ENCODE measurements around the gene RNF43.

RNF43 gene

DNA sequence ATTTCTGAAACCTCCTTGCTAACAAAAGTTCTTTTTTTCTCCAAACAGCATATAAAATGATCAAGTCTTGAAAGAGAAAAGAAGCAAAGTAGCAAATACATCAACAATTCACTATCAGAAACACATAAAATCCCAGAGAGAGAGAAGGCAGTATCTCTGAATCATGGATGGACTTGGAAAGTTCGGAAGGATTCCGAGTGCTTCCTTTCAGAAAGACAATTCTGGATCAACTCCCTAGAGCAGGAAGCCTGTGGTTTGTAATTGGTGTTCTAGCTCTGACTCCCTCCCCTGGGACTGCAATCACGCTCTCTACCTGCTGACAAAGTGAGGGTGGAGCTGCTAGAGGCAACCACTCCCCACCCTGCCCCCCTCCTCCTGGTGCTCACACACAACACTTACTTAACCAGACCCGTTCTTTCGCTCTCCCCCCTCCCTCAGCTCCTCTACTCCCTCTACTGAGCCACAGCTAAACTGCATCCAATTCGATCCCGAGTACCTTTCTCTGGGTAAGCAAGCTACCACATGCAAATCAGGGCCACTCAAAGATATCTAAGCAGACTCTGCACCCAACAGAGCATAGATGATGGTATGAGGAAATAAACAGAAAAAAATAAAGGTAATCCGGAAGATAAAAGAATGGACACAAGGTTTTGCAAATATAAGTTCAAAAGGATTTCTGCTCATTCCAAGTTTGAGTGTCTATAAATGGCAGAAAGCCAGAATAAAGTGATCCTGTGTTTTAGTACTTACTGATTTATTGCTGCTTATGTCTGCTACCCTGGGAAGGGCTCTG is at the start of gene RNF43:
Gene RNF43, minus strand, starts transcription at position 235 of the 793 bp plus-strand sequence. CDS start 1,957 bp downstream, outside the sequence.
- H3K27ac Mint-ChIP-seq = peak within 1 kb of the TSS; percentile 69
- peaks cover 1% of the 10 kb centered on the region for H3K36me3 Mint-ChIP-seq (ENCODE audit: low read depth)
- peak; percentile 82 for DNase-seq
- H3K9me3 Mint-ChIP-seq = no peaks in the 10 kb centered on the region
- peaks cover 38% of the 10 kb centered on the region for H3K4me1 Mint-ChIP-seq (ENCODE audit: low read depth)
- peak within 1 kb of the TSS; percentile 9 for H3K4me3 Mint-ChIP-seq
- no peaks in the 10 kb centered on the region for H3K27me3 Mint-ChIP-seq

DNA sequence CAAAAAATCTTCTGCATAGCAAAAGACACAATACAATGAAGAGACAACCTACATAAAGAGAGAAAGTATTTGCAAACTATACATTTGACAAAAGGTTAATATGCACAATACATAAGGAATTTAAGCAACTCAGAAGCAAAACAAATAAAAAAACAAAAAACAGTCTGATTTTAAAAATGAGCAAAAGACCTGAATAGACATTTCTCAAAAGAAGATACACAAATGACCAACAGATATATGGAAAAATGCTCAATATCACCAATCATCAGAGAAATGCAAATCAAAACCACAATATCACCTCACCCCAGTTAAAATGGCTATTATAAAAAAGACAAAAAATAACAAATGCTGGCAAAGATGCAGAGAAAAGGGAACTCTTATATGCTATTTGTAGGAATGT is 38.2 kb upstream of the RNF43 start:
- H3K27me3 Mint-ChIP-seq = no peaks in the 10 kb centered on the region
- H3K4me3 Mint-ChIP-seq = no peak overlapping the region
- H3K9me3 Mint-ChIP-seq = no peaks in the 10 kb centered on the region
- H3K36me3 Mint-ChIP-seq (ENCODE audit: low read depth) = peaks cover 13% of the 10 kb centered on the region
- H3K27ac Mint-ChIP-seq = no peak overlapping the region
- no peak for DNase-seq
- no peaks in the 10 kb centered on the region for H3K4me1 Mint-ChIP-seq (ENCODE audit: low read depth)

DNA sequence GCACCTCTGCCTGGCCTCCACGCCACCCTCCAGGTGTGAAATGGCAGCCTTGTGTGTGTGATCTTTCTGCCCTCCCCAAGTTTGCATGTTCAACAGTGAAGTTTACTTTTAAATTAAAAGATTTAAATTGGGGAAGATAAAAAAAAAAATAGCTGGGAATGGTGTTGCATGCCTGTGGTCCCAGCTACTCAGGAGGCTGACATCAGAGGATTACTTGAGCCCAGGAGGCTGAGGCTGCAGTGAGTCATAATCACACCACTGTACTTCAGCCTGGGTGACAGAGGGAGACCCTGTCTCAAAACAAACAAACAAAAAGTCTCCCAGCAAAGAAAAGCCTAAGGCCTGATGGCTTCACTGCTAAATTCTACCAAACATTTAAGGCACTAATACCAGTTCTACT is 35.4 kb upstream of the RNF43 start:
- H3K27ac Mint-ChIP-seq = no peak overlapping the region
- no peaks in the 10 kb centered on the region for H3K9me3 Mint-ChIP-seq
- no peaks in the 10 kb centered on the region for H3K27me3 Mint-ChIP-seq
- no peak for DNase-seq
- peaks cover 13% of the 10 kb centered on the region for H3K36me3 Mint-ChIP-seq (ENCODE audit: low read depth)
- H3K4me1 Mint-ChIP-seq (ENCODE audit: low read depth) = no peaks in the 10 kb centered on the region
- no peak overlapping the region for H3K4me3 Mint-ChIP-seq

GRCh38 chr17:58447039-58447975 is 30.0 kb upstream of the RNF43 start:
- no peak overlapping the region for H3K4me3 Mint-ChIP-seq
- DNase-seq = peak; percentile 70
- no peaks in the 10 kb centered on the region for H3K27me3 Mint-ChIP-seq
- H3K27ac Mint-ChIP-seq = no peak overlapping the region
- peaks cover 5% of the 10 kb centered on the region for H3K36me3 Mint-ChIP-seq (ENCODE audit: low read depth)
- no peaks in the 10 kb centered on the region for H3K9me3 Mint-ChIP-seq
- H3K4me1 Mint-ChIP-seq (ENCODE audit: low read depth) = peaks cover 6% of the 10 kb centered on the region

DNA sequence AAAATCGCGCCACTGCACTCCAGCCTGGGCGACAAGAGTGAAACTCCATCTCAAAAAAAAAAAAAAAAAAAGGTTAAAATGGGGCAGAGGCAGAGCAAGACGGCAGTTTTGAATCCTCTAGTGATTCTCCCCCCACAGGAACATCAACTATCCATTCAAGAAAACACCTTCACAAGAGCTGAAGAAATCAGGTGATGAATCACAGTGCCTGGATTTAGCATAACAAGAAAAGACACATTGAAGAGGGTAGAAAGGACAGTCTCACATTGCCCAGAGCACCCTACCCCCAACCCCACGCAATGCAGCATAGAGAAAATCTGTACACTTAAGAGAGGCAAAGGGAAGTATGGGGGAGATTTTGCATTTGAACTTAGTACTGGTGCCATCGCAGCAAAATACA is 28.8 kb upstream of the RNF43 start:
- Mint-ChIP-seq H3K27me3 (no peaks in the 10 kb centered on the region), H3K36me3 (ENCODE audit: low read depth) (peaks cover 5% of the 10 kb centered on the region), H3K4me1 (ENCODE audit: low read depth) (peaks cover 6% of the 10 kb centered on the region), H3K4me3 (no peak overlapping the region), H3K27ac (no peak overlapping the region), H3K9me3 (no peaks in the 10 kb centered on the region)
- no peak for DNase-seq

DNA sequence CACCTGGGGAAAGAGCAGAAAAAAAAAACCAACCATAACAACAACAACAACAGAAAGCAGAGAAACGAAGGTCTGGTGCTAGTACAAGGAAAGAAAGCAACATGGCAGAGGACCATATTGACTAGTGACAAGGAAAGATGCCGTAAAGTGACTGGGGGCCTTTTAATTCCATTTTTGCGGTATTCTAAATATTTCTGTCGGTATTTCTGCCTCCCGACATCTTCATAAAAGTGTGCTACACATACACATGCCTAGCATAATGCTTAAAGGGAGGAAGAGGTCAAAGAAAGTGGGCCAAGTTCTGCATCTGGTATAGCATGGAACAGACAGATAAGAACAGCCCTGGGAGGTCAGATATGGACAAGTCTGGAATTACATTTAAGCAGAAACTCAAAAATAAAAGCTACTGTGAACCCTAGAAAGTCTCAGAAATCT is 19.5 kb upstream of the RNF43 start:
- no peak for DNase-seq
- H3K4me1 Mint-ChIP-seq (ENCODE audit: low read depth) = no peaks in the 10 kb centered on the region
- no peak overlapping the region for H3K27ac Mint-ChIP-seq
- no peaks in the 10 kb centered on the region for H3K27me3 Mint-ChIP-seq
- no peak overlapping the region for H3K4me3 Mint-ChIP-seq
- H3K9me3 Mint-ChIP-seq = no peaks in the 10 kb centered on the region
- H3K36me3 Mint-ChIP-seq (ENCODE audit: low read depth) = peaks cover 7% of the 10 kb centered on the region

GRCh38 chr17:58436245-58436644 is 18.9 kb upstream of the RNF43 start:
- no peak for DNase-seq
- Mint-ChIP-seq H3K36me3 (ENCODE audit: low read depth) (peaks cover 7% of the 10 kb centered on the region), H3K27ac (no peak overlapping the region), H3K4me1 (ENCODE audit: low read depth) (no peaks in the 10 kb centered on the region), H3K9me3 (no peaks in the 10 kb centered on the region), H3K27me3 (no peaks in the 10 kb centered on the region), H3K4me3 (no peak overlapping the region)

GRCh38 chr17:58432806-58433573 is 15.7 kb upstream of the RNF43 start:
- DNase-seq = no peak
- peaks cover 3% of the 10 kb centered on the region for H3K4me1 Mint-ChIP-seq (ENCODE audit: low read depth)
- H3K27ac Mint-ChIP-seq = no peak overlapping the region
- no peaks in the 10 kb centered on the region for H3K27me3 Mint-ChIP-seq
- H3K4me3 Mint-ChIP-seq = no peak overlapping the region
- no peaks in the 10 kb centered on the region for H3K9me3 Mint-ChIP-seq
- peaks cover 7% of the 10 kb centered on the region for H3K36me3 Mint-ChIP-seq (ENCODE audit: low read depth)

GRCh38 chr17:58427807-58428206 is 10.5 kb upstream of the RNF43 start:
- H3K4me1 Mint-ChIP-seq (ENCODE audit: low read depth) = peaks cover 4% of the 10 kb centered on the region
- H3K27ac Mint-ChIP-seq = no peak overlapping the region
- peaks cover 4% of the 10 kb centered on the region for H3K36me3 Mint-ChIP-seq (ENCODE audit: low read depth)
- H3K9me3 Mint-ChIP-seq = no peaks in the 10 kb centered on the region
- no peak overlapping the region for H3K4me3 Mint-ChIP-seq
- no peaks in the 10 kb centered on the region for H3K27me3 Mint-ChIP-seq
- DNase-seq = no peak

GRCh38 chr17:58421711-58422110 is 4.4 kb upstream of the RNF43 start:
- H3K27ac Mint-ChIP-seq = no peak overlapping the region
- peaks cover 17% of the 10 kb centered on the region for H3K4me1 Mint-ChIP-seq (ENCODE audit: low read depth)
- peaks cover 3% of the 10 kb centered on the region for H3K36me3 Mint-ChIP-seq (ENCODE audit: low read depth)

DNA sequence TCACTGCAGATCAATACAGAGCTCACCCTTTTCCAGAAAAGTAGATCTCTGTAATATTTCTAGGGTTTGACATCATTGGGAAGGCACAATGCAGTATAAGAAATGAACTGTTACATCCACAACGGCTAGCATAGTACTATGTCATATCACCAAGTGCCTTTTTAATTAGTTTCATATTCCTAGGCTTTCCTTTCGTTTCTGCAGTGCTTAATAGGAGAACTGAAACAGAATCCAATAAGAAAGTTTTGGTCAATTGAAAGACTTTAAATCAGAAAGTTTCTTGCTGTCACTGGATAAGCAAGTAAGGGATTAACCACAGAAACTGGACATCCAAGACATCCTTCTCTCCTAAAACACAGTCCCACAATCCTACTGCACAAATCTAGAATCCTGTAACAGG is 3.5 kb upstream of the RNF43 start:
- Mint-ChIP-seq H3K27ac (no peak overlapping the region), H3K4me3 (no peak overlapping the region), H3K9me3 (no peaks in the 10 kb centered on the region), H3K36me3 (ENCODE audit: low read depth) (peaks cover 3% of the 10 kb centered on the region), H3K27me3 (no peaks in the 10 kb centered on the region), H3K4me1 (ENCODE audit: low read depth) (peaks cover 19% of the 10 kb centered on the region)
- no peak for DNase-seq

More at GRCh38 chr17:58421711-58422110, 4.4 kb upstream of the RNF43 start:
- Mint-ChIP-seq H3K9me3 (no peaks in the 10 kb centered on the region), H3K4me3 (no peak overlapping the region), H3K27me3 (no peaks in the 10 kb centered on the region)
- no peak for DNase-seq

- H3K4me1 Mint-ChIP-seq (ENCODE audit: low read depth) = peaks cover 43% of the 10 kb centered on the region
- no peaks in the 10 kb centered on the region for H3K27me3 Mint-ChIP-seq
- H3K9me3 Mint-ChIP-seq = no peaks in the 10 kb centered on the region
- peak overlapping the region; percentile 69 for H3K27ac Mint-ChIP-seq
- DNase-seq = no peak
- H3K4me3 Mint-ChIP-seq = no peak overlapping the region
- no peaks in the 10 kb centered on the region for H3K36me3 Mint-ChIP-seq (ENCODE audit: low read depth)
These were observed 416 bp downstream of the RNF43 start for GRCh38 chr17:58416937-58417299.

- H3K36me3 Mint-ChIP-seq (ENCODE audit: low read depth) = no peaks in the 10 kb centered on the region
- H3K27ac Mint-ChIP-seq = no peak overlapping the region
- H3K9me3 Mint-ChIP-seq = no peaks in the 10 kb centered on the region
- H3K27me3 Mint-ChIP-seq = no peaks in the 10 kb centered on the region
- no peak overlapping the region for H3K4me3 Mint-ChIP-seq
- peaks cover 44% of the 10 kb centered on the region for H3K4me1 Mint-ChIP-seq (ENCODE audit: low read depth)
- DNase-seq = no peak
These were observed 938 bp downstream of the RNF43 start for GRCh38 chr17:58416396-58416795.

- peaks cover 44% of the 10 kb centered on the region for H3K4me1 Mint-ChIP-seq (ENCODE audit: low read depth)
- no peak overlapping the region for H3K4me3 Mint-ChIP-seq
- no peaks in the 10 kb centered on the region for H3K9me3 Mint-ChIP-seq
- H3K27ac Mint-ChIP-seq = no peak overlapping the region
- DNase-seq = no peak
- no peaks in the 10 kb centered on the region for H3K36me3 Mint-ChIP-seq (ENCODE audit: low read depth)
- no peaks in the 10 kb centered on the region for H3K27me3 Mint-ChIP-seq
These were observed 1.8 kb downstream of the RNF43 start for GRCh38 chr17:58415371-58416055.
